HG02970 (cell line): ENCODE results near the gene SMIM41.
A peak's percentile ranks its signal among the peaks of the same experiment; 100 is the strongest.

ENCODE experiments used
- ATAC-seq: cut with Tn5 transposase; IDR thresholded peaks from one replicate; pipeline ENCODE4 v1.9.1; 2021; ENCODE audit warnings: mild to moderate bottlenecking, moderate library complexity, moderate number of reproducible peaks; ENCODE audit not compliant: unreplicated experiment, low FRiP score

Gene SMIM41

GRCh38 chr12:52079576-52080402 lies at the start of gene SMIM41:
Gene SMIM41, plus strand, starts transcription at chr12:52079704. Its CDS starts 76 bp downstream, at chr12:52079780.
- ATAC-seq: no peak

- no peak for ATAC-seq
Observed at GRCh38 chr12:52032446-52032803, 47.1 kb upstream of the SMIM41 start.

- ATAC-seq: peak; percentile 74
Observed at GRCh38 chr12:52032804-52033445, 46.6 kb upstream of the SMIM41 start.

GRCh38 chr12:52033446-52034140 lies 45.9 kb upstream of the SMIM41 start:
- no peak for ATAC-seq

- ATAC-seq: no peak
Observed at GRCh38 chr12:52035190-52035589, 44.3 kb upstream of the SMIM41 start.

GRCh38 chr12:52035926-52036325 lies 43.6 kb upstream of the SMIM41 start:
- ATAC-seq: no peak

GRCh38 chr12:52036587-52037171 lies 42.8 kb upstream of the SMIM41 start:
- no peak for ATAC-seq

GRCh38 chr12:52037248-52037861 lies 42.1 kb upstream of the SMIM41 start:
- ATAC-seq: no peak

GRCh38 chr12:52038447-52038846 lies 41.1 kb upstream of the SMIM41 start:
- ATAC-seq: no peak

- no peak for ATAC-seq
Observed at GRCh38 chr12:52041035-52041434, 38.5 kb upstream of the SMIM41 start.

- ATAC-seq: no peak
Observed at GRCh38 chr12:52041695-52042123, 37.8 kb upstream of the SMIM41 start.

- no peak for ATAC-seq
Observed at GRCh38 chr12:52042706-52043385, 36.7 kb upstream of the SMIM41 start.

- no peak for ATAC-seq
Observed at GRCh38 chr12:52043386-52044212, 35.9 kb upstream of the SMIM41 start.

- no peak for ATAC-seq
Observed at GRCh38 chr12:52044292-52044983, 35.1 kb upstream of the SMIM41 start.

- ATAC-seq: no peak
Observed at GRCh38 chr12:52045794-52046199, 33.7 kb upstream of the SMIM41 start.

GRCh38 chr12:52046859-52047258 lies 32.6 kb upstream of the SMIM41 start:
- no peak for ATAC-seq

- no peak for ATAC-seq
Observed at GRCh38 chr12:52049286-52049685, 30.2 kb upstream of the SMIM41 start.

- no peak for ATAC-seq
Observed at GRCh38 chr12:52049688-52050087, 29.8 kb upstream of the SMIM41 start.
